ENCODE results near the gene EEFSEC.

DNA sequence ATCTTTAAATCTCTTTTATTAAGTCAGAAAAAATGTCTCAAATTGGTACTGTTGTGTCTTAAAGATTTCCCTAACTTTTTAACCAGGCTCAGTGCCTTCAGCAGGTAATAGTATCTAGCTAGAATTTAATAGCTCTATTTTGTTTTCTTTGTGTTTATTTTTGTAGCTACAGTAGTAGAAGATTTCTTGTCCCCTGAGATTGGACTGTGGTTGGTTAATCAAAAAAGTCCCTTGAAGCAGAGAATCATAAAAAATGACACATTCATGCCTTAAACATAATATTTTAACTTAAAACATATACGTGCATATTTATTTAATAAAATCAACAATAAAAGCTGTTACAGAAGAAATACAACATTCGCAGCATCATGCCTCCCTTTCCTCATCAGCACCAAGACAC lies 102.8 kb downstream of the EEFSEC start:
- TF ChIP-seq, protein P1, sequence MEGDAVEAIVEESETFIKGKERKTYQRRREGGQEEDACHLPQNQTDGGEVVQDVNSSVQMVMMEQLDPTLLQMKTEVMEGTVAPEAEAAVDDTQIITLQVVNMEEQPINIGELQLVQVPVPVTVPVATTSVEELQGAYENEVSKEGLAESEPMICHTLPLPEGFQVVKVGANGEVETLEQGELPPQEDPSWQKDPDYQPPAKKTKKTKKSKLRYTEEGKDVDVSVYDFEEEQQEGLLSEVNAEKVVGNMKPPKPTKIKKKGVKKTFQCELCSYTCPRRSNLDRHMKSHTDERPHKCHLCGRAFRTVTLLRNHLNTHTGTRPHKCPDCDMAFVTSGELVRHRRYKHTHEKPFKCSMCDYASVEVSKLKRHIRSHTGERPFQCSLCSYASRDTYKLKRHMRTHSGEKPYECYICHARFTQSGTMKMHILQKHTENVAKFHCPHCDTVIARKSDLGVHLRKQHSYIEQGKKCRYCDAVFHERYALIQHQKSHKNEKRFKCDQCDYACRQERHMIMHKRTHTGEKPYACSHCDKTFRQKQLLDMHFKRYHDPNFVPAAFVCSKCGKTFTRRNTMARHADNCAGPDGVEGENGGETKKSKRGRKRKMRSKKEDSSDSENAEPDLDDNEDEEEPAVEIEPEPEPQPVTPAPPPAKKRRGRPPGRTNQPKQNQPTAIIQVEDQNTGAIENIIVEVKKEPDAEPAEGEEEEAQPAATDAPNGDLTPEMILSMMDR (IDR thresholded peaks at IDR 0.05), result no peak
- no peak for TF ChIP-seq ZFX (IDR thresholded peaks at IDR 0.05; ENCODE audit: borderline replicate concordance)
